Testis (tissue), 2 donors: ENCODE results near the gene ARL2BP.

Source experiments
- CTCF ChIP-seq, 3 experiments: fragments of 450-650 bp in 2 of 3; fragments of 200-600 bp in 1 of 3; sonication (generic) in 1 of 3; IDR thresholded peaks; one replicate each; pipeline ENCODE4 v1.5.1; 2016 to 2019; ENCODE audit warnings: antibody characterized with exemption in 3 of 3, mild to moderate bottlenecking in 2 of 3, moderate library complexity in 1 of 3
- POLR2A ChIP-seq: fragments of 450-650 bp; IDR thresholded peaks from one replicate; pipeline ENCODE4 v1.6.1; 2017; ENCODE audit warnings: antibody characterized with exemption, mild to moderate bottlenecking, moderate library complexity

- TF ChIP-seq CTCF (IDR thresholded peaks at IDR 0.05) (no peak), POLR2A (no peak)
Measured at GRCh38 chr16:57253466-57253865, 8.4 kb downstream of the ARL2BP start.
